Measurements from ENCODE around the gene MCL1. TPM values are rescaled to one million over a fixed set of nuclear protein-coding genes. Genes with fewer than 3 reads are reported as not detected.

The MCL1 gene
- total RNA-seq, 2 experiments from 2014 or later: 185 to 265 TPM

GRCh38 chr1:150551051-150551783 lies 28.2 kb downstream of the MCL1 start:
- peak; percentile 26 for ATAC-seq
- peak overlapping the region; percentile 19 for H3K27ac Mint-ChIP-seq
- intact Hi-C loops (cut with DNase I, micrococcal nuclease): loop anchor here in 1 of 2 experiments (5.0 kb wide), 1 partner anchor 89 kb away; no protein-coding TSS in a partner anchor
- CTCF ChIA-PET: interaction anchor here (0.6 to 2.5 kb wide), 4 partner anchors 10 to 295 kb away, joined by 3 to 17 read pairs (median 3); no protein-coding TSS in a partner anchor
- no peaks in the 10 kb centered on the region for H3K36me3 Mint-ChIP-seq (ENCODE audit: low read depth)
- no peaks in the 10 kb centered on the region for H3K9me3 Mint-ChIP-seq (ENCODE audit: low read depth)
- peak; percentile 55 for DNase-seq
- no peak overlapping the region for H3K4me3 Mint-ChIP-seq
- peaks cover 24% of the 10 kb centered on the region for H3K27me3 Mint-ChIP-seq
- H3K4me1 Mint-ChIP-seq: peaks cover 31% of the 10 kb centered on the region
- POLR2A ChIA-PET: interaction anchor here (0.6 to 1.2 kb wide), 5 partner anchors 11 to 582 kb away, joined by 3 to 5 read pairs (median 4); partner anchors contain the start of gene MCL1

- CTCF ChIA-PET: interaction anchor here (0.8 to 2.5 kb wide), 3 partner anchors 10 to 295 kb away, joined by 3 to 17 read pairs (median 3); no protein-coding TSS in a partner anchor
- H3K27ac Mint-ChIP-seq: peak overlapping the region; percentile 19
- H3K36me3 Mint-ChIP-seq (ENCODE audit: low read depth): no peaks in the 10 kb centered on the region
- H3K4me3 Mint-ChIP-seq: no peak overlapping the region
- POLR2A ChIA-PET: interaction anchor here (0.6 to 1.2 kb wide), 3 partner anchors 13 to 583 kb away, joined by 3 to 5 read pairs (median 4); partner anchors contain the start of gene MCL1
- H3K4me1 Mint-ChIP-seq: peaks cover 31% of the 10 kb centered on the region
- no peaks in the 10 kb centered on the region for H3K9me3 Mint-ChIP-seq (ENCODE audit: low read depth)
- no peak for ATAC-seq
- H3K27me3 Mint-ChIP-seq: peaks cover 28% of the 10 kb centered on the region
- no peak for DNase-seq
- intact Hi-C loops (cut with DNase I, micrococcal nuclease): loop anchor here in 1 of 2 experiments (5.0 kb wide), 1 partner anchor 88 kb away; no protein-coding TSS in a partner anchor
Measured at GRCh38 chr1:150550222-150551050, 29.0 kb downstream of the MCL1 start.

GRCh38 chr1:150549496-150550221 lies 29.8 kb downstream of the MCL1 start:
- no peaks in the 10 kb centered on the region for H3K9me3 Mint-ChIP-seq (ENCODE audit: low read depth)
- H3K36me3 Mint-ChIP-seq (ENCODE audit: low read depth): no peaks in the 10 kb centered on the region
- peak overlapping the region; percentile 69 for H3K4me3 Mint-ChIP-seq
- POLR2A ChIA-PET: interaction anchor here (1.4 kb wide), 1 partner anchor 10 kb away, joined by 6 read pairs; no protein-coding TSS in a partner anchor
- peaks cover 31% of the 10 kb centered on the region for H3K27me3 Mint-ChIP-seq
- H3K4me1 Mint-ChIP-seq: peaks cover 31% of the 10 kb centered on the region
- peak overlapping the region; percentile 42 for H3K27ac Mint-ChIP-seq
- no peak for ATAC-seq
- CTCF ChIA-PET: interaction anchor here (1.0 to 2.5 kb wide), 2 partner anchors 11 kb away, joined by 3 to 17 read pairs; no protein-coding TSS in a partner anchor
- intact Hi-C loops (cut with DNase I, micrococcal nuclease): loop anchor here in 1 of 2 experiments (2.0 to 5.0 kb wide), 2 partner anchors 35 to 87 kb away; partner anchors contain the start of gene FALEC
- DNase-seq: no peak

- ATAC-seq: peak; percentile 82
- Mint-ChIP-seq H3K4me1 (peaks cover 31% of the 10 kb centered on the region), H3K27me3 (peaks cover 31% of the 10 kb centered on the region), H3K9me3 (ENCODE audit: low read depth) (no peaks in the 10 kb centered on the region), H3K27ac (peak within 1 kb of the TSS; percentile 42), H3K4me3 (peak within 1 kb of the TSS; percentile 69), H3K36me3 (ENCODE audit: low read depth) (no peaks in the 10 kb centered on the region)
- DNase-seq: peak; percentile 67
- POLR2A ChIA-PET: interaction anchor here (0.6 to 1.4 kb wide), 2 partner anchors 11 to 165 kb away, joined by 3 to 6 read pairs; no protein-coding TSS in a partner anchor
- intact Hi-C loops (cut with DNase I, micrococcal nuclease): loop anchor here in 1 of 2 experiments (2.0 kb wide), 1 partner anchor 34 kb away; the partner anchor contains the start of gene FALEC
- CTCF ChIA-PET: interaction anchor here (0.9 to 1.0 kb wide), 6 partner anchors 12 to 79 kb away, joined by 3 to 4 read pairs (median 3); no protein-coding TSS in a partner anchor
Measured at GRCh38 chr1:150548632-150549495, 30.5 kb downstream of the MCL1 start, which contains the start of gene ADAMTSL4. Gene ADAMTSL4, plus strand, starts transcription at chr1:150549408. Its CDS starts 2,881 bp downstream, at chr1:150552289.

- Mint-ChIP-seq H3K4me1 (peaks cover 31% of the 10 kb centered on the region), H3K36me3 (ENCODE audit: low read depth) (no peaks in the 10 kb centered on the region), H3K4me3 (peak overlapping the region; percentile 68), H3K27ac (no peak overlapping the region), H3K9me3 (ENCODE audit: low read depth) (no peaks in the 10 kb centered on the region), H3K27me3 (peaks cover 31% of the 10 kb centered on the region)
- no peak for DNase-seq
- intact Hi-C loops (cut with DNase I, micrococcal nuclease): loop anchor here in 1 of 2 experiments (2.0 kb wide), 1 partner anchor 33 kb away; the partner anchor contains the start of gene FALEC
- no peak for ATAC-seq
- CTCF ChIA-PET: interaction anchor here (0.9 to 1.0 kb wide), 5 partner anchors 12 to 79 kb away, joined by 3 to 4 read pairs (median 3); no protein-coding TSS in a partner anchor
- POLR2A ChIA-PET: interaction anchor here (0.6 to 1.4 kb wide), 4 partner anchors 11 to 297 kb away, joined by 3 to 6 read pairs (median 4); no protein-coding TSS in a partner anchor
Measured at GRCh38 chr1:150548324-150548631, 31.1 kb downstream of the MCL1 start.

GRCh38 chr1:150546294-150546937 lies 33.0 kb downstream of the MCL1 start:
- ChIA-PET CTCF (interaction anchor here (0.9 kb wide), 1 partner anchor 13 kb away, joined by 3 read pairs; no protein-coding TSS in a partner anchor), POLR2A (no interaction called here)
- DNase-seq (no peak), ATAC-seq (no peak)
- intact Hi-C loops (cut with DNase I, micrococcal nuclease): no loop called here
- Mint-ChIP-seq H3K36me3 (ENCODE audit: low read depth) (no peaks in the 10 kb centered on the region), H3K4me3 (no peak overlapping the region), H3K4me1 (peaks cover 17% of the 10 kb centered on the region), H3K27me3 (peaks cover 26% of the 10 kb centered on the region), H3K27ac (no peak overlapping the region), H3K9me3 (ENCODE audit: low read depth) (no peaks in the 10 kb centered on the region)

- no peak for DNase-seq
- Mint-ChIP-seq H3K4me3 (no peak overlapping the region), H3K27me3 (peaks cover 21% of the 10 kb centered on the region), H3K9me3 (ENCODE audit: low read depth) (no peaks in the 10 kb centered on the region), H3K36me3 (ENCODE audit: low read depth) (no peaks in the 10 kb centered on the region), H3K4me1 (peaks cover 9% of the 10 kb centered on the region), H3K27ac (no peak overlapping the region)
- intact Hi-C loops (cut with DNase I, micrococcal nuclease): no loop called here
- POLR2A ChIA-PET: no interaction called here
- CTCF ChIA-PET: no interaction called here
- no peak for ATAC-seq
Measured at GRCh38 chr1:150545486-150546032, 33.9 kb downstream of the MCL1 start.

GRCh38 chr1:150544204-150544603 lies 35.2 kb downstream of the MCL1 start:
- Mint-ChIP-seq H3K27ac (no peak overlapping the region), H3K9me3 (ENCODE audit: low read depth) (no peaks in the 10 kb centered on the region), H3K4me3 (no peak overlapping the region), H3K4me1 (peaks cover 3% of the 10 kb centered on the region), H3K27me3 (peaks cover 15% of the 10 kb centered on the region), H3K36me3 (ENCODE audit: low read depth) (no peaks in the 10 kb centered on the region)
- POLR2A ChIA-PET: no interaction called here
- intact Hi-C loops (cut with DNase I, micrococcal nuclease): no loop called here
- no peak for DNase-seq
- CTCF ChIA-PET: interaction anchor here (0.6 to 1.1 kb wide), 4 partner anchors 14 to 457 kb away, joined by 3 to 5 read pairs (median 4); partner anchors contain the start of gene FALEC
- ATAC-seq: no peak

GRCh38 chr1:150543500-150544143 lies 35.8 kb downstream of the MCL1 start:
- POLR2A ChIA-PET: no interaction called here
- peaks cover 3% of the 10 kb centered on the region for H3K4me1 Mint-ChIP-seq
- no peak for DNase-seq
- H3K9me3 Mint-ChIP-seq (ENCODE audit: low read depth): no peaks in the 10 kb centered on the region
- ATAC-seq: no peak
- CTCF ChIA-PET: interaction anchor here (1.0 to 1.1 kb wide), 3 partner anchors 14 to 28 kb away, joined by 3 to 5 read pairs (median 4); partner anchors contain the start of gene FALEC
- intact Hi-C loops (cut with DNase I, micrococcal nuclease): no loop called here
- H3K27me3 Mint-ChIP-seq: peaks cover 15% of the 10 kb centered on the region
- H3K27ac Mint-ChIP-seq: no peak overlapping the region
- H3K4me3 Mint-ChIP-seq: no peak overlapping the region
- H3K36me3 Mint-ChIP-seq (ENCODE audit: low read depth): no peaks in the 10 kb centered on the region
